GM18873 (cell line): ENCODE measurements around the gene ZNF594.
"Not testable (repeated sequence)": the region's sequence is repeated elsewhere in the genome, so short reads cannot be mapped to it uniquely, and the experiment has no call there.

ENCODE experiments used
- ATAC-seq: cut with Tn5 transposase; IDR thresholded peaks from one replicate; pipeline ENCODE4 v1.9.1; 2021; ENCODE audit warnings: mild to moderate bottlenecking, moderate library complexity, moderate number of reproducible peaks; ENCODE audit not compliant: unreplicated experiment, low FRiP score

The ZNF594 gene

DNA sequence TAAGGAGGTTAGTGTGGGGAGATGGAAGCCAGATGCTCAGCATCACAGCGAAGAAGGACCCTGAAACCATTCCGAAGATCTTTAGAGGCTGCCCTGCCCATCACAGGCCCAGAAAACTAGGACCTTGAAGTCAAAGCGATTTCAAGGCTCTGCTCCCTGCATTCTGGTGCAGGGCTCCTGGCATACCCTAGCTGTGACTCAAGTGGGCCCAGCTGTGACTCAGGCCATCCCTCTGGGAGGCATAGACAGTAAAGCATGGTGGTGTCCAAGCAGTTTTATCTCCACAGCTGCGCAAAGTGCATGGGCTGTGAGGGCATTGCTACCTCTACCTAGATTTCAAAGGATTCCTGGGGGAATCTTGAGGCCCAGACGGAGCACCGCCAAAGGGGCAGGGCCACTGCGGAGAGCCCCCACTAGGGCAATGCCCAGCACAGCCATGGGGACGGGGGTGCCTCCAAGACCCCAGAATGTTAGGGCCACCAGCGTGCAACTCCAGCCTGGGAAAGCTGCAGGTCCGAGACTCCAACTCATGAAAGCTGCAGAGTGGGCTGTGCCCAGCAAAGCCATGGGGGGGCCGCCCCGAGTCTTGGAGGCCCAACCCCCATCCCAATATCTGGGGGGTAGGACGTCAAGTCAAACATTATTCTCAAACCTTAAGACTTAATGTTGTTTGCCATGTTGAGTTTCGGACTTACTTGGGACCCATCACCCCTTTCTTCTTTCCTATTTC lies 11.7 kb upstream of the ZNF594 start:
- ATAC-seq: no peak

DNA sequence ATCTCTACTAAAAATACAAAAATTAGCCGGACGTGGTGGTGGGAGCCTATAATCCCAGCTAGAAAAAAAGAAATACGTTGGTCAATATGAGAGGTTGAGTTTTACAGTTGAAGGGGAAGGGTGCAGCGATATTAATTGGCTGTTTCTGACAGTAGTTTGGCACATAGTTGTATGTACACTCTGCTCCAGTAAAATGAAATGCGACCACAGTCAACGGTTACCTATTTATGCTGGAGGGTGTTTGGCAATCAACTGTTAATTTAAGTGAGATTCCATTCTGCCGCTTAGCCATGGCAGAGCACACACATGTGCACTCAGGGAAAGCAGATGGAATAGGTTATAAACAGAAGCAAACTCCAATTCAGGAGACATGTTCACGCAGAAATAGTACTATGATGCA lies 9.3 kb upstream of the ZNF594 start:
- no peak for ATAC-seq

DNA sequence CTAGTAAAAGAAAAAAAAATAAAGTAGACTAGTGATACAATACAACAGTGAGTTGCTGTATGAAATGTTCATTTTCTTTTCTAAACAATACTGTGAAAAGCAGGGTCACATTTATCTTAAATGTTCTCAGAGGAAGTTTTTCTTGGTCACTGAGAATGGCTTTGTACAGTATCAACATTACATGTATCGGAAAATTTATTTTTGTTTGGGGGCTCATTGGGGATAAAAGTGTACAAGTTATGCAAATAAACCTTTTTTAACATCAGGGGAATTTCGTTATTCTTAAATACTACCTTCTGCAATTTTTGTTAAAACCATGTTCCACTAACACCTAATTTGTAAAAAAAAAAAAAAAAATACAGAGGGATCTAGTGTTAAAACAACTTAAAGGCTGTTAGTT lies 8.7 kb upstream of the ZNF594 start:
- ATAC-seq: no peak

DNA sequence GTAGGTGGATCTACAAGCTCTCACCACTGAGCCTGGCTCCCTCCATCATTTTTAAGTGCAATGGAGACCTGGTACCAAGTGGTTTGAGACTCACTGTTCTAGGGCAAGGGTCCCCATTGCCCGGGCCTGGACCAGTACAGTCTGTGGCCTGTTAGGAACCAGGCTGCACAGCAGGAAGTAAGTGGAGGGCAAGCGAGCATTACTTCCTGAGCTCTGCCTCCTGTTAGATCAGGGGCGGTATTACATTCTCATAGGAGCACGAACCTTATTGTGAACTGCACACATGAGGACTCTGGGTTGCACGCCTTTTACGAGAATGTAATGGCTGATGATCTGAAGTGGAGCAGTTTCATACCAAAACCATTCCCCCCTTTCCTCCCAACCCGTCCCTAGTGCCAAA lies 6.8 kb upstream of the ZNF594 start:
- ATAC-seq: no peak

DNA sequence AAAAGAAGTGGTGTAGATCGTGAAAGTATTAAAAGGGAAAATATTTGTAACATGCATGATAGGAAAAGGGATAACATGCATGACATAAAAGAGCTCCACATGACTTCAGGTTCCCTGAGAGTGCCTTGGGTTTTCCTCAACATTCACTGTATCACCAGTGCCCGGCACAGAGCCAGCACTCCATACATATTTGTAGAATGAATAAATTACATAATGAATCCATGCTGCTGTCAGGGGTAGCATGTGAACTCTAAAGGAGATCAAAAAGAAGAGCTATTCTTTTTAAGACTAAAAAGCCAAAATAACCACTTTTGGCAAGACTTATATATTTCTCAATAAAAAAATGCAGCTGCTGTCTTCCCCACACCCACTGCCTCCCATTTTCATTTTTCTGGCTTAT lies 2.7 kb upstream of the ZNF594 start:
- no peak for ATAC-seq

DNA sequence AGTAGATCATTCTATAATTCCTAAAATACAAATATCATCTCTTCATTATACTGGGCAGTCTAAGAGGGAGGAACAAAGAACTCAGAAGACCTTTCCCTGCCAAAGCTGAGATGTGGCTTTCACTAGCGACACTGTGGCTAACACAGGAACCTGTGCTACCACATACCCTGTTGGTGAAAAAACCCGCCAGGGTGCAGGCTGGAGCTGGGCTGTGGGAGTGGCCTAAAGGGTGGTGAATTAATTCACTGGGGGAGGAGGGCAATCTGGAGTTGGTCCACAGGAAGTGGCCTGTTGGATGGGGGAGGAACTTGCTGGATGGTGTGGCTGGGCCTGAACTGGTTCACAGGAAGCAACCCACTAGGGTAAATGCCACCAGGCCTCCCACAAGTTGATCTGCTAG lies 7.4 kb downstream of the ZNF594 start:
- ATAC-seq: no peak

DNA sequence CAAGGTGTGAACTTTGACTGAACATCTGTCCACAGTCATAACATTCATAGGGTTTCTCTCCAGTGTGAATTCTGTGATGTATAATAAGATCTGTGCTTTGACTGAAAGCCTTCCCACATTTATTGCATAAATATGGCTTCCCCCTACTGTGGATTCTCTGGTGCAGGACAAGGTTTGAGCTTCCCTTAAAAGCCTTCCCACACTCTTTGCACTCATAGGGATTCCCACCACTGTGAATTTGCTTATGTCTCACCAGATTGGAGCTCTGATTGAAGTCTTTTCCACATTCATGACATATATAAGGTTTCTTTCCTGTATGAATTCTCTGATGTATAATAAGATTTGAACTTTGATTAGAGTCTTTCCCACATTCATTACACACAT lies 8.3 kb downstream of the ZNF594 start:
- ATAC-seq: no peak

DNA sequence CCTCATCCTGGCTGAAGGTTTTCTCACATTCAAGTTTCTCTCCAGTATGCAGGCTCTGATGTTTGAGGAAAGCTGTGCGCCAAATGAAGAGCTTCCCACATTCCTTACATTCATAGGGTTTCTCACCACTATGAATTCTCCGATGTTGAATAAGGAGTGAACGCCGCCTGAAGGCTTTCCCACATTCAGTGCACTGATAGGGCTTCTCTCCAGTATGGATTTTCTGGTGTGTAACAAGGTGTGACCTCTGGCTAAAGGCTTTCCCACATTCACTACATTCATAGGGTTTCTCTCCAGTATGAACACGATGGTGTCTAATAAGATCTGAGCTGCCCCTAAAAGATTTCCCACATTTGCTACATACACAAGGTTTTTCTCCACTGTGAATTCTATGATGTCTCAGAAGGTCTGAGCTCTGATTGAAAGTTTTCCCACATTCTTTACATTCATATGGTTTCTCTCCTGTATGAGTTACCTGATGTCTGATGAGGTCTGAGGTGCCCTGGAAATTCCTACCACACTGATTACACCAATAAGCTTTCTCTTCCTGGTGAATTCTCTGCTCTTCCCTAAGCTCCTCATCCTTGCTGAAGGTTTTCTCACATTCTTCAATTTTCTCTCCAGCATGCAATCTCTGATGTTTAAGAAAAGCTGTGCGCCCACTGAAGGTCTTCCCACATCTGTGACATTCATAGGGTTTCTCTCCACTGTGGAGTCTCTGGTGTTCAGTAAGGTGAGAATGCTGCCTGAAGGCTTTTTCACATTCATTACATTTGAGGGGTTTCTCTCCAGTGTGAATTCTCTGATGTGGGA lies 8.9 kb downstream of the ZNF594 start:
- ATAC-seq: no peak

DNA sequence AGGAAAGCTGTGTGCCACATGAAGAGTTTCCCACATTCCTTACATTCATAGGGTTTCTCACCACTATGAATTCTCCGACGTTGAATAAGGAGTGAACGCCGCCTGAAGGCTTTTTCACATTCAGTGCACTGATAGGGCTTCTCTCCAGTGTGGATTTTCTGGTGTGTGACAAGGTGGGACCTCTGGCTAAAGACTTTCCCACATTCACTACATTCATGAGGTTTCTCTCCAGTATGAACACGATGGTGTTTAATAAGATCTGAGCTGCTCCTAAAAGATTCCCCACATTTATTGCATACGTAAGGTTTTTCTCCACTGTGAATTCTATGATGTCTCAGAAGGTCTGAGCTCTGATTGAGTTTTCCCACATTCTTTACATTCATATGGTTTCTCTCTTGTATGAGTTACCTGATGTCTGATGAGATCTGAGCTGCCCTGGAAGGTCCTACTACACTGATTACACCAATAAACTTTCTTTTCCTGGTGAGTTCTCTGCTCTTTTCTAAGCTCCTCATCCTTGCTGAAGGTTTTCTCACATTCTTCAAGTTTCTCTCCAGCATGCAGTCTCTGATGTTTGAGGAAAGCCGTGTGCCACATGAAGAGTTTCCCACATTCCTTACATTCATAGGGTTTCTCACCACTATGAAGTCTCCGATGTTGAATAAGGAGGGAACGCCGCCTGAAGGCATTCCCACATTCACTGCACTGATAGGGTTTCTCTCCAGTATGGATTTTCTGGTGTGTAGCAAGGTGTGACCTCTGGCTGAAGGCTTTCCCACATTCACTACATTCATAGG lies 10.0 kb downstream of the ZNF594 start:
- no peak for ATAC-seq

DNA sequence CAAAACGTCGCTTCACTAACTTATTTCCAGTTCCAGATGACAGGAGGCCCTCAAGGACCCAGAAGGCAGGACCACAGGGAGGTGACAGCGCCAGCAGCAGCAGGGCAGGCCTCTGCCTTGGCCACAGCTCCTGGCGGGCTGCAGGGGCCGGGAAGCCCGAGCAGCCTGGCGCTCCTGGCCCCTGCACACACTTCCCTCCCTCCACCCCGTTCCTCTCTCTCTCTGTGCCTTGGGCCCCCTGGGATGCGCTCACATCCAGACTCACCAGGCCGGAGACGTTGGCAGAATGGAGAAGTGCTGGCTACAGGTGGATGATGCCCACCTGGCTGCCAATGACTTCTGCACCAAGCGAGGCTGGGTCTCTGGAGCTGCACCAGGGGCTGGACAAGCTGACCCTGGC lies 12.7 kb downstream of the ZNF594 start:
- ATAC-seq: no peak

DNA sequence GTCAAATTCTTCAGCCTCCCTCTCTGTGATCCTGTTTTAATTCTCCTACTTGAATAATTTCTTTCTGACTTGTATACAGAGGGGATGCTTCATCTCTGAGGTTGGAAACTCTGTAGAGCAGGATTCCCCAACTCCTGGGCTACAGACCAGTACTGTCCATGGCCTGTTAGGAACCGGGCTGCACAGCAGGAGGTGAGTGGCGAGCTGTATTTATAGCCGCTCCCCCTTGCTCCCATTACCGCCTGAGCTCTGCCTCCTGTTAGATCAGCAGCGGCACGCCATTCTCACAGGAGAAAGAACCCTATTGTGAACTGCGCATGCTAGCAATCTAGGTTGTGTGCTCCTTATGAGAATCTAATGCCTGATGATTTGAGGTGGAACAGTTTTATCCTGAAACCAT lies 16.6 kb downstream of the ZNF594 start:
- not testable (repeated sequence) for ATAC-seq

DNA sequence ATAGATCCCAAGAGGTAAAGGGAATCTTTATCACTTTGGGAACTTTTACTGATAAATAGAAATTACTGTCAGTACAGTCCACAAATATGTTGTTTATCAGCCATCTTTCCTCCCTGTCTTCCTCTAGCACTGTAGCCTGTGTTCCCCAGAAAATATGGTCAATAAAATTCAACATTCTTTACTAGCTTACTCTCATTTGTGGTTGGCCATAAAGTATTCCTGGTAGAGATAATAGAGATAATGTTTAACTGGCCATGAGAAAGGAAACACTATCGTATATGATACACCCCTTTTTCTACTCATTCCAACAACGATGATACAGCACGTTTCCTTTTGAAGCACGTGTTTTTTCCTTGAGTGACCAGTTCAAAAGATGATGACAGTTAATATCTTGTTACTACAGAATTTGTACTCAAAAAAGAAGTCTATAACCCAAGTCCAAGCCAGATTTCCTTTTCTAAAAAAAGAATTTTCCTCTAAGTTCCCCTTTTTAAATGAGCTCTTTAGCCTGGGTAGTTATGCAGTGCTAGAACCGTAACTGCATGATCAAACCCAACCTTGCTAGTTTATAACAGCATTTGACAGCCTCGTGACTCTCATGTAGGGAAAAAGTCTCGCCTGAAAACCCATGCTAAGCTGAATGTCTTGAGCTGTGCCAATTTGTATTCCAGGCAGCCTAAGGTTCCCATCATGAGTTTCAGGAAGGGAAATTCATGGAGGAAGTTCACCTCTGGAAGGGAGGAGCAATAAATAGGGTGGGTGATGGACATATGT lies 25.7 kb downstream of the ZNF594 start:
- ATAC-seq: not testable (repeated sequence)

DNA sequence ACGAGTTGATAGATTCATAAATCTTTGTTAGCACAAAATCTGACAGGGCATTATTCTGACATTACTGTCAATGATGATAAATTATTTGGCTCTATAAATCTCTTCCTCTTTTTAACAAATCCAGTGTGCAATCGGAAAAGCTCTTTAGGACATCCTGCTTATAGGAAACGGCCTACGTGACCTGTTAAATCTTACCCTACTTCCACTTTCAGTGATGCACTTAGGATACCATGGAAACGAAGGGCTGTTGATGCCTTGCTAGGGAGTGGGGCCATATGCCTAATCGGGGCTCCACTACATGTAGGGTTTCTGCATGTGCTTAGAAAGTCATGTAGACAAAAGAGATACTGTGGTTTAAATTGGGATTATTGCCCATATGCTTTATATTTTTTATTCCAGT lies 27.2 kb downstream of the ZNF594 start:
- no peak for ATAC-seq

DNA sequence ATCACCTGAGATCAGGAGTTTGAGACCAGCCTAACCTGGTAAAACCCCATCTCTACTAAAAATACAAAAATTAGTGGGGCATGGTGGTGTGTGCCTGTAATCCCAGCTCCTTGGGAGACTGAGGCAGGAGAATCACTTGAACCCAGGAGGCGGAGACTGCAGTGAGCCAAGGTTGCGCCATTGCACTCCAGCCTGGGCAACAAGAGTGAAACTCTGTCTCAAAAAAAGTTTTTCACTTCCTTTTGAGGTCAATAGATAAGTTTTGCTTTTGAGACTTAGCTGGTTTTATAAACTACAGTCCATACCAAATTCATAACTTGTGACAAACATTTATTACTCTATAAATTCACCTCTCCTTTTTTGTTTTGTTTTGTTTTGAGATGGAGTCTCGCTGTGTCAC lies 29.9 kb downstream of the ZNF594 start:
- not testable (repeated sequence) for ATAC-seq

DNA sequence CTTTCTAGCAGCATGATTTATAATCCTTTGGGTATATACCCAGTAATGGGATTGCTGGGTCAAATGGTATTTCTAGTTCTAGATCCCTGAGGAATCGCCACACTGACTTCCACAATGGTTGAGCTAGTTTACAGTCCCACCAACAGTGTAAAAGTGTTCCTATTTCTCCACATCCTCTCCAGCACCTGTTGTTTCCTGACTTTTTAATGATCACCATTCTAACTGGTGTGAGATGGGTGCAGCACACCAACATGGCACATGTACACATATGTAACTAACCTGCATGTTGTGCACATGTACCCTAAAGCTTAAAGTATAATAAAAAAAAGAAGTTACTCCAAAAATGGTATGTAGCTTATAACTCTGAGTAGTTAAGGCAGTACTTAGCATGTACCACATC lies 31.0 kb downstream of the ZNF594 start:
- ATAC-seq: not testable (repeated sequence)

DNA sequence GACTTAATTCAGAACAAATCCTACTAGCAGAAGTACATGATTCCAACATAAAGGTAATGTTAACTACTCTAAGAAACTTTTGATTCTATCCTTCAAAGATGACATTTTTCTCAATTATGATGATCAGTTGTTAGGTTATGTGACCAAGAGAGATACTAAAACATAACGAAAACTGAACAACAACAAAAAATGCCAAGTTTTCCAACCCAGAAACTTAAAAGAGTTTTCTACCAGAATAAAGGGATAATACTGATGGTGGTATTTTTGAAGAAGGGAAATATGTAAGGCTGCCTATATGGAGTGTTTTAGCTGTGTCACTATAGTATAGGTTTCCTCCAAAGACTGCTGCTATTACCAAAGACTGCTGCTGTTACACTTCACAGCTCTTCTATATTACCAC lies 45.5 kb downstream of the ZNF594 start:
- not testable (repeated sequence) for ATAC-seq

DNA sequence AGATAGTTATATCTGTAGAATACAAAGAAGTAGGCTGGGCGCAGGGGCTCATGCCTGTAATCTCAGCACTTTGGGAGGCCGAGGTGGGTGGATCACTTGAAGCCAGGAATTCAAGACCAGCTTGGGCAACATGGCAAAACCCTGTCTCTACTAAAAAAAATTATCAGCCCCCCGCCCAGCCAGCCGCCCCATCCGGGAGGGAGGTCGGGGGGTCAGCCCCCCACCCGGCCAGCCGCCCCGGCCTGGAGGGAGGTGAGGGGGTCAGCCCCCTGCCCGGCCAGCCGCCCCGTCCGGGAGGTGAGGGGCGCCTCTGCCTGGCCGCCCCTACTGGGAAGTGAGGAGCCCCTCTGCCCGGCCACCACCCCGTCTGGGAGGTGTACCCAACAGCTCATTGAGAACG lies 48.8 kb downstream of the ZNF594 start:
- not testable (repeated sequence) for ATAC-seq

DNA sequence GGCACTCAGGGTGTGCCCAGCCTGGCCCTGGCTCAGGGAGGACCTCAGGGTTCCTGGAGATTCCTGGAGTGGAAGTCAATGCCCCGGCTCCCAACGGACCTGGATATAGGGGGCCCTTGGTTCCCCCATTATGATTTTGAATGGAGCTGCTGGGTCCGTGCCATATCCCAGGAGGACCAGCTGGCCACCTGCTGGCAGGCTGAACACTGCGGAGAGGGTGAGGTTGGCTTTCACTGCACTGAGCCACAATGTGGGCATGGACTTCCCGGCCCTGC lies 52.3 kb downstream of the ZNF594 start:
- ATAC-seq: no peak

DNA sequence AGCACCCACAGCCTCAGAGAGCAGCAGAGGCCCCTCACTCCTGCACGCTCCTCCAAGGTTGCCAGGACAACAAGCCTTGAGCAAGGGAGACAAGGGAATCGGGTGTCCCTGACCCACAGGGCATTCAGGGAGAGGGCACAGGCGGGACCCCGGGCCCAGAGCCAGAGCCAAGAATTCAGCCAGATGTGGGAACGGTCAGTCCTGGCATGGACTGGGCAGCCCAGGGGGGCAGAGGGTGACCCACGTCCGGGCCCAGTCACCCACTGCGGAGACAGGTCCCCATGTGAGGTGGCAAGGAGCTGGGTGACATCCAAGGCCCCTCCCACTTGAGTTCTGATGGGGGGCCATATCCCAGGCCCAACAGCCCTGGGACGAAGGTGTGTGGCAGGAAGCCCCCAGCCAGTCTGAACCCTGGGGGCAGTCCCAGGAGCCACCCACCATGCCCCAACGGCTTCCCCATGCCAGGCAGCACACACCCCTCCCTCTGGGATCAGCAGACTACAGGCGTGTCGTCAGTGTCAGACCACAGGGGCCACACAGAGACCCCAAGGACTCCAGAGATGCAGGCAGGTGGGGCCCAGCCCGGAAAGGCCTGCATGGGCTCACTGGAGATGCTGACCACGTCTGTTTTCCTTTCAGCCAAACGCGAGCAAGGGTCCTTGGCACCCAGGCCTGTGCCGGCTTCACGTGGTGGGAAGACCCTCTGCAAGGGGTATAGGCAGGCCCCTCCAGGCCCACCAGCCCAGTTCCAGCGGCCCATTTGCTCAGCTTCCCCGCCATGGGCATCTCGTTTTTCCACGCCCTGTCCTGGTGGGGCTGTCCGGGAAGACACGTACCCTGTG lies 52.8 kb downstream of the ZNF594 start:
- no peak for ATAC-seq

DNA sequence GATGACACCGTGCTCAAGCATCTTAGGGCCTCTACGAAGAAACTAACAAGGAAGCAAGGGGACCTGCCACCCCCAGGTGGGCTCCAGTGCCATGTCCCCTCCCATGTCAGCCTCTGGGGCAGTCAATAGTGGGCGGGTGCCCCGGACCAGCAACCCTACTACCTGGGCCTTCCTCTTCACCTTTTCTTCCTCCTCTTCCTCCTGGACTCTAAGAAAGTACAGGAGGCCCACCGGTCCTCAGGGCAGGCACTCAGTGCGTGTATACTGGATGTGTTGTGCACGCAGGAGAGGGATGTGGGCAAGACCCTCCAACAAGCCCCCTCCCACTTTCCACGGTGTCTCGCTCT lies 53.5 kb downstream of the ZNF594 start:
- not testable (repeated sequence) for ATAC-seq
